Panc1 (cell line): ENCODE measurements around the gene GMPR. TPM values are rescaled to one million over a fixed set of nuclear protein-coding genes. Genes with fewer than 3 reads are reported as not detected.

ENCODE experiments used
- ATAC-seq: fragments of 200-7000 bp; cut with Tn5 transposase; 2 replicates; pipeline ENCODE4 v1.9.1; 2020; ENCODE audit warnings: mild to moderate bottlenecking, moderate library complexity
- BruUV-seq: library from RNA; stranded (reverse); fragments of 400-500 nt; replicated peaks from 2 replicates; lab custom pipeline; 2021; lab: Mats Ljungman, UMichigan
- CTCF ChIA-PET: fragments of 300-600 bp; sonication (Branson Sonifier 250); formaldehyde crosslinking; loops from one replicate; lab custom pipeline; 2022; ENCODE audit warnings: antibody characterized with exemption; lab: Charles Lee
- POLR2A ChIA-PET: fragments of 300-600 bp; sonication (Branson Sonifier 250); formaldehyde crosslinking; loops from one replicate; lab custom pipeline; 2022; ENCODE audit warnings: antibody characterized with exemption; lab: Charles Lee
- DNase-seq: peaks from one replicate; pipeline ENCODE4 v3.0.0-alpha.2; 2010; ENCODE audit warnings: low read depth, low spot score
- H3K27ac ChIP-seq: 2 replicates; pipeline ENCODE4 v1.5.1; 2011; ENCODE audit warnings: mild to moderate bottlenecking, low read length, inconsistent platforms
- H3K27me3 ChIP-seq: fragments of 200-500 bp; sonication (Bioruptor generic); 2 replicates; pipeline ENCODE4 v1.6.0; 2014; ENCODE audit warnings: low read length, inconsistent platforms; ENCODE audit not compliant: control insufficient read depth, insufficient read depth
- H3K36me3 ChIP-seq: fragments of 200-500 bp; sonication (Bioruptor generic); 2 replicates; pipeline ENCODE4 v1.5.1; 2014; ENCODE audit warnings: inconsistent platforms, mild to moderate bottlenecking, low read length, moderate library complexity; ENCODE audit not compliant: control insufficient read depth, insufficient read depth
- H3K4me1 ChIP-seq: 2 replicates; pipeline ENCODE4 v1.5.1; 2011; ENCODE audit warnings: inconsistent platforms, mild to moderate bottlenecking, low read length, moderate library complexity; ENCODE audit not compliant: control insufficient read depth, insufficient read depth
- H3K4me3 ChIP-seq, 2 experiments: 2 replicates each; pipeline ENCODE4 v1.5.1; 2011 to 2012; ENCODE audit warnings: low read depth in 2 of 2, low read length in 2 of 2, mild to moderate bottlenecking in 2 of 2, inconsistent platforms in 1 of 2, moderate library complexity in 1 of 2
- H3K9me3 ChIP-seq: fragments of 200-500 bp; sonication (Bioruptor generic); 2 replicates; pipeline ENCODE4 v1.5.1; 2014; ENCODE audit warnings: low read depth, mild to moderate bottlenecking, inconsistent platforms, low read length, moderate library complexity; ENCODE audit not compliant: control insufficient read depth, insufficient read depth
- POLR2AphosphoS5 ChIP-seq: IDR thresholded peaks from 2 replicates; pipeline ENCODE4 v1.6.1; 2012; ENCODE audit warnings: mild to moderate bottlenecking, low read depth, low read length, moderate library complexity
- SIN3A ChIP-seq: IDR thresholded peaks from 2 replicates; pipeline ENCODE4 v1.6.1; 2012; ENCODE audit warnings: low read depth, mild to moderate bottlenecking, low read length, moderate library complexity, borderline replicate concordance; ENCODE audit not compliant: insufficient read depth
- TCF7L2 ChIP-seq: IDR thresholded peaks from 2 replicates; pipeline ENCODE4 v1.6.1; 2011; ENCODE audit warnings: mild to moderate bottlenecking, low read depth, low read length, inconsistent platforms
- in situ Hi-C: cut with HindIII; loops from 2 replicates; pipeline ENCODE4 v1.10.0; 2016; ENCODE audit warnings: low sequenced_read_pairs, low pct_unique_long_range_greater_than_20kb
- intact Hi-C: fragments of 100-400 bp; cut with micrococcal nuclease; formaldehyde crosslinking; loops from one replicate; pipeline ENCODE4 v1.10.0; 2022; ENCODE audit not compliant: unreplicated experiment
- total RNA-seq: library from RNA; stranded (reverse); gene quantifications from one replicate; pipeline ENCODE4 v1.2.1, GENCODE V29; 2021; ENCODE audit not compliant: unreplicated experiment
- TF ChIP-seq, protein P1 (sequence below): fragments of 450-650 bp; IDR thresholded peaks from 2 replicates; pipeline ENCODE4 v1.5.1; 2017; ENCODE audit warnings: mild to moderate bottlenecking
- TF ChIP-seq, protein P2 (sequence below), 2 experiments: IDR thresholded peaks; 2 replicates each; pipeline ENCODE4 v1.6.1; 2011 to 2012; ENCODE audit warnings: low read depth in 2 of 2, control low read depth in 1 of 2, low read length in 1 of 2, mild to moderate bottlenecking in 1 of 2, moderate library complexity in 1 of 2; ENCODE audit not compliant: insufficient read depth in 1 of 2

Gene GMPR
- total RNA-seq, 1 experiment from 2014 or later, result 3.5 TPM

DNA sequence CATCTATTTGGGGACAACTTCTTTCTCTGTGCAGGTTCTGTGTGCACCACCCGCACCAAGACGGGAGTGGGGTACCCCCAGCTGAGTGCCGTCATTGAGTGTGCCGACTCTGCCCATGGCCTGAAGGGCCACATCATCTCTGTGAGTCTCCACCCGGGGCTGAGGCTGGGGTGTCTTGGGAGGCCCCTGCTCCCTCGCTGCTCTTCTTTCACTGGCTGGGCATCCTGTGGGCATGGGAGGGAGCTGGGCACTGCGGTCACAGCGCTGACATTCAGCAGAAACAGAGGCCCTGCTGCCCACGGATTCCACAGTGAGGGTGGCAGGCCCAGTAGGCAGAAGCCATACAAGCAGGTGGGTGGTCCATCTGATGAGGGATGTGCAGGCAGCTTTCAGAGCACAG, 40.4 kb downstream of the GMPR start:
- H3K9me3 ChIP-seq, result no peaks in the 10 kb centered on the region
- CTCF ChIA-PET, result no interaction called here
- DNase-seq (no peak), ATAC-seq (no peak)
- in situ Hi-C loops (no loop called here), intact Hi-C loops (no loop called here)
- H3K4me3 ChIP-seq, result no peak overlapping the region
- 0 out of 2 replicates have a peak, but pooled peaks cover 8% of the 10 kb centered on the region for H3K4me1 ChIP-seq
- no peak for TF ChIP-seq POLR2AphosphoS5
- no peak for TF ChIP-seq TCF7L2
- TF ChIP-seq, protein P1, sequence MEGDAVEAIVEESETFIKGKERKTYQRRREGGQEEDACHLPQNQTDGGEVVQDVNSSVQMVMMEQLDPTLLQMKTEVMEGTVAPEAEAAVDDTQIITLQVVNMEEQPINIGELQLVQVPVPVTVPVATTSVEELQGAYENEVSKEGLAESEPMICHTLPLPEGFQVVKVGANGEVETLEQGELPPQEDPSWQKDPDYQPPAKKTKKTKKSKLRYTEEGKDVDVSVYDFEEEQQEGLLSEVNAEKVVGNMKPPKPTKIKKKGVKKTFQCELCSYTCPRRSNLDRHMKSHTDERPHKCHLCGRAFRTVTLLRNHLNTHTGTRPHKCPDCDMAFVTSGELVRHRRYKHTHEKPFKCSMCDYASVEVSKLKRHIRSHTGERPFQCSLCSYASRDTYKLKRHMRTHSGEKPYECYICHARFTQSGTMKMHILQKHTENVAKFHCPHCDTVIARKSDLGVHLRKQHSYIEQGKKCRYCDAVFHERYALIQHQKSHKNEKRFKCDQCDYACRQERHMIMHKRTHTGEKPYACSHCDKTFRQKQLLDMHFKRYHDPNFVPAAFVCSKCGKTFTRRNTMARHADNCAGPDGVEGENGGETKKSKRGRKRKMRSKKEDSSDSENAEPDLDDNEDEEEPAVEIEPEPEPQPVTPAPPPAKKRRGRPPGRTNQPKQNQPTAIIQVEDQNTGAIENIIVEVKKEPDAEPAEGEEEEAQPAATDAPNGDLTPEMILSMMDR, result no peak
- TF ChIP-seq, protein P2, sequence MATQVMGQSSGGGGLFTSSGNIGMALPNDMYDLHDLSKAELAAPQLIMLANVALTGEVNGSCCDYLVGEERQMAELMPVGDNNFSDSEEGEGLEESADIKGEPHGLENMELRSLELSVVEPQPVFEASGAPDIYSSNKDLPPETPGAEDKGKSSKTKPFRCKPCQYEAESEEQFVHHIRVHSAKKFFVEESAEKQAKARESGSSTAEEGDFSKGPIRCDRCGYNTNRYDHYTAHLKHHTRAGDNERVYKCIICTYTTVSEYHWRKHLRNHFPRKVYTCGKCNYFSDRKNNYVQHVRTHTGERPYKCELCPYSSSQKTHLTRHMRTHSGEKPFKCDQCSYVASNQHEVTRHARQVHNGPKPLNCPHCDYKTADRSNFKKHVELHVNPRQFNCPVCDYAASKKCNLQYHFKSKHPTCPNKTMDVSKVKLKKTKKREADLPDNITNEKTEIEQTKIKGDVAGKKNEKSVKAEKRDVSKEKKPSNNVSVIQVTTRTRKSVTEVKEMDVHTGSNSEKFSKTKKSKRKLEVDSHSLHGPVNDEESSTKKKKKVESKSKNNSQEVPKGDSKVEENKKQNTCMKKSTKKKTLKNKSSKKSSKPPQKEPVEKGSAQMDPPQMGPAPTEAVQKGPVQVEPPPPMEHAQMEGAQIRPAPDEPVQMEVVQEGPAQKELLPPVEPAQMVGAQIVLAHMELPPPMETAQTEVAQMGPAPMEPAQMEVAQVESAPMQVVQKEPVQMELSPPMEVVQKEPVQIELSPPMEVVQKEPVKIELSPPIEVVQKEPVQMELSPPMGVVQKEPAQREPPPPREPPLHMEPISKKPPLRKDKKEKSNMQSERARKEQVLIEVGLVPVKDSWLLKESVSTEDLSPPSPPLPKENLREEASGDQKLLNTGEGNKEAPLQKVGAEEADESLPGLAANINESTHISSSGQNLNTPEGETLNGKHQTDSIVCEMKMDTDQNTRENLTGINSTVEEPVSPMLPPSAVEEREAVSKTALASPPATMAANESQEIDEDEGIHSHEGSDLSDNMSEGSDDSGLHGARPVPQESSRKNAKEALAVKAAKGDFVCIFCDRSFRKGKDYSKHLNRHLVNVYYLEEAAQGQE (IDR thresholded peaks at IDR 0.05; ENCODE audit: insufficient read depth in 1 of 2, low read depth in 2 of 2, low read length in 1 of 2), result no peak
- TF ChIP-seq SIN3A, result no peak
- POLR2A ChIA-PET, result no interaction called here
- no TSS peak for BruUV-seq
- no peaks in the 10 kb centered on the region for H3K36me3 ChIP-seq
- H3K27ac ChIP-seq, result no peak overlapping the region
- H3K27me3 ChIP-seq, result no peaks in the 10 kb centered on the region

DNA sequence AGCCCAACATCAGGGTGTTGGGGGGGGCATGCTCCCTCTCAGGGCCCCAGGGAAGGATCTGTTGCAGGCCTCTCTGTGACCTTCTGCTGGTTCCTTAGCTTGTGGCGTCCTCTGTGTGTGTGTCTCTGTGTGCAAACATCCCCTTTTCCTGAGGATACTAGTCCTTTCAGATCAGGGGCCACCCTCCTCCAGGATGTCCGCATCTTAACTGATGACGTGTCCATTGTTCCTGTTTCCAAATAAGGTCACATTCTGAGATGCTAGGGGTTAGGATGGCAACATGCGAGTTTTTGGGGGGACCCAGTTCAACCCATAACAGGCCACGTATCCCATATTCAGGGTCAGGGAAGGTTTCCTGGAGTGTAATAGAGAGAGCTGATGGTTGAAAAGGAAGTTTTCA, 40.9 kb downstream of the GMPR start:
- BruUV-seq, result no TSS peak
- no peak overlapping the region for H3K4me3 ChIP-seq
- H3K36me3 ChIP-seq, result no peaks in the 10 kb centered on the region
- CTCF ChIA-PET, result no interaction called here
- intact Hi-C loops (no loop called here), in situ Hi-C loops (no loop called here)
- no peaks in the 10 kb centered on the region for H3K9me3 ChIP-seq
- TF ChIP-seq, protein P2 (IDR thresholded peaks at IDR 0.05; ENCODE audit: insufficient read depth in 1 of 2, low read depth in 2 of 2, low read length in 1 of 2), result no peak
- no peak for TF ChIP-seq TCF7L2
- TF ChIP-seq POLR2AphosphoS5, result no peak
- TF ChIP-seq, protein P1, result no peak
- no peak for TF ChIP-seq SIN3A
- DNase-seq (no peak), ATAC-seq (no peak)
- no peaks in the 10 kb centered on the region for H3K27me3 ChIP-seq
- H3K27ac ChIP-seq, result no peak overlapping the region
- H3K4me1 ChIP-seq, result 0 out of 2 replicates have a peak, but pooled peaks cover 8% of the 10 kb centered on the region
- POLR2A ChIA-PET, result no interaction called here
